Heart left ventricle (tissue), 13 donors: ENCODE measurements around the gene ZNF787.

ENCODE experiments used
- CTCF ChIP-seq, 12 donors: fragments of 200-600 bp; sonication (generic) in 4 of 12; IDR thresholded peaks; one replicate each; pipeline versions ENCODE4 v1.5.0 to v1.8.0; 2018 to 2022; ENCODE audit warnings: antibody characterized with exemption in 12 of 12, mild to moderate bottlenecking in 5 of 12
- POLR2A ChIP-seq, 2 donors: fragments of 450-650 bp; IDR thresholded peaks; one replicate each; pipeline ENCODE4 v1.6.1; 2017; ENCODE audit warnings: antibody characterized with exemption in 2 of 2, mild to moderate bottlenecking in 2 of 2, moderate library complexity in 2 of 2
- donor health status: ischemic (EF 13 %, LVEDD 7.1; RV severe dilation, severe dysfunction).
- donor health status: DM: no; HTN: yes; CAD: no.
- donor health status: DM: no; HTN: no; CAD: no.
- donor health status: ischemic (EF 25% LVEDD 6.9; RV normal size, moderate dysfunction).
- donor health status: ischemic (EF 25% LVEDD 5.7; RV mildly dilated, moderate dysfunction).
- donor health status: ischemic (EF 35%, LVEDD 5.7; RV mildly dilated, moderate dysfunction).
- donor health status: nonischemic (EF 11% LVEDD 7.7; RV severe dilation, severe dysfunction).
- donor health status: DM: yes; HTN: yes; CAD: no.
- donor health status: PGD.
- donor health status: ischemic (EF 29% LVEDD 5.4; RV normal size, mild dysfunction).
- donor health status: nonischemic (EF 23%, LVEDD 6.1; RV moderate dilation, normal function).

GRCh38 chr19:56156768-56157167, 35.7 kb upstream of the ZNF787 start:
- TF ChIP-seq CTCF (IDR thresholded peaks at IDR 0.05) (no peak), POLR2A (IDR thresholded peaks at IDR 0.05) (no peak)
